Mesodermal cell (in vitro differentiated cells): Measurements from ENCODE around the gene RUNX2.

Source experiments
- H3K27ac ChIP-seq: 2 replicates; pipeline ENCODE4 v1.7.0; 2013; ENCODE audit warnings: mild to moderate bottlenecking, low read depth, low read length, moderate library complexity; ENCODE audit not compliant: severe bottlenecking
- H3K36me3 ChIP-seq: 2 replicates; pipeline ENCODE4 v1.7.1; 2013; ENCODE audit warnings: mild to moderate bottlenecking, low read length, moderate library complexity; ENCODE audit not compliant: control insufficient read depth, insufficient read depth
- H3K4me1 ChIP-seq: one replicate; pipeline ENCODE4 v1.7.1; 2013; ENCODE audit warnings: mild to moderate bottlenecking, low read length; ENCODE audit not compliant: insufficient read depth, control insufficient read depth, poor library complexity, severe bottlenecking
- H3K4me3 ChIP-seq: 2 replicates; pipeline ENCODE4 v1.7.0; 2013; ENCODE audit warnings: low read length, control low read depth, mild to moderate bottlenecking; ENCODE audit not compliant: insufficient read depth, poor library complexity, severe bottlenecking; ENCODE audit errors: extremely low read depth
- H3K9me3 ChIP-seq: 2 replicates; pipeline ENCODE4 v1.7.1; 2013; ENCODE audit warnings: mild to moderate bottlenecking, low read length, moderate library complexity; ENCODE audit not compliant: control insufficient read depth
- WGBS, 2 experiments: methylation state at CpG; one replicate each; pipeline ENCODE4 v1.1.5; 2013; ENCODE audit warnings: missing lambda C conversion rate in 2 of 2; ENCODE audit not compliant: insufficient coverage in 2 of 2; 5-methylcytosine and 5-hydroxymethylcytosine counted together

Gene RUNX2

DNA sequence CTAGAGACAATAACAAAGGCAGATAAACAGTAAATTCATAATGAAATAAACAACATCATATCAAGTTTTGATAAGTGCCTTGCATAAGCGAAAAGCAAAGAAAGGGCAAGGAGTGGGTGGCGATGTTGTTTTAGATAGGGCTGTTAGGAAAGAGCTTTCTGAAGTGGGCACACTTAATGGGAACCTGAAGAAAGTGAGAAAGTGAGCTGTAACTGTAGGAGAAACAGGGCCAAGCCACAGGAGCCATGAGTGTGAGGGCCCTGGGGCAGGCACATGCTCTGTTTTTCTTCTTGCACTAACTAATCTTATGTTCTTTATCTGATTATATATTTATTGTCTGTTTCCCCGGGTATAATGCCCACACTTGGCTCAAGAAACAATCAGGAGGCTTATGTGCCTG lies 243.0 kb downstream of the RUNX2 start:
- Histone ChIP-seq H3K36me3 (no peaks in the 10 kb centered on the region), H3K9me3 (no peaks in the 10 kb centered on the region), H3K4me3 (no peak overlapping the region), H3K27ac (no peak overlapping the region), H3K4me1 (peaks cover 26% of the 10 kb centered on the region)
- 93 to 96% methylated on average over 2 to 3 of the region's 3 CpGs for WGBS, 2 experiments

DNA sequence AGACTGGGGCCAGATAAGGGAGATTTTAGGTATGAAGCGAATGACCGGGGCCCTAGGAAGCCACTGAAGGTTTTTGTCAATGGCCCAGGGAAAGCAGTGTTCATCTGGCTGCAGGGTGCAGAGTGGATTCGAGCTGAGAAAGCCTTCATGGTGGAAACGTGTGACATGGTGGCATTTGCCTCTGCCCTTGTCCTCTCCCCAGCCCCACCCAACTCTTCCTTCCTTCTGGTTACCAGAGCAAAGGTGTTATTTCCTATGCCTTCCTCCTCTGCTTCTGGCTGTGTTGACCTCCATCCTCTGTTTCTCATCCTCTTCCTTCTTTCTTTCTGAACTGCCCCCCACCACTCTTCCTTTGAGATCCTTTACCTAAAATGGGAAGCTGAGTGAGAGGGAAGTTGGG lies 244.7 kb downstream of the RUNX2 start:
- WGBS, 2 experiments: 76 to 93% methylated on average over 4 of the region's 4 CpGs
- Histone ChIP-seq H3K9me3 (no peaks in the 10 kb centered on the region), H3K27ac (no peak overlapping the region), H3K4me1 (peaks cover 24% of the 10 kb centered on the region), H3K4me3 (no peak overlapping the region), H3K36me3 (no peaks in the 10 kb centered on the region)

DNA sequence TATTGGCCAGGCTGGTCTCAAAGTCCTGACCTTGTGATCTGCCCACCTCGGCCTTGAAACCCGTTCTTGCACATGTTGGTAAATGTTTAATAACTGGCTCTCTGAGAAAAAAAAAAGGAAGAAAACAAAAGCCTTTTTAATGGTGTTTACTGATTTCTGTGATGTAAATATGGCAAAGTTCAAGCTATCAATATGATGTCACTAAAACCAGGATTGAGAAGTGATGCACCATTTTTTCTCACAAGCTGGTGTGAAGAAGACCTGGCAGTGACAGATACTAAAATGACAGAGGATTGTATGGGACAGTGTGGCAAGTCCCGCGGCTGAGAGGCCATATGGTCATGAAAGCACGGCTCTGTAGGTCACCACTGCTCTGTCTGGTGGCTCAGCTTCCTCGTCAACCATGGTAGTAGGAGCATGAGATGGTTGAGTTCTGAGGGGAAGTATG lies 245.9 kb downstream of the RUNX2 start:
- no peak overlapping the region for H3K27ac ChIP-seq
- no peak overlapping the region for H3K4me3 ChIP-seq
- H3K4me1 ChIP-seq: peaks cover 15% of the 10 kb centered on the region
- 96% methylated on average over 5 to 6 of the region's 6 CpGs for WGBS, 2 experiments
- H3K36me3 ChIP-seq: no peaks in the 10 kb centered on the region
- H3K9me3 ChIP-seq: no peaks in the 10 kb centered on the region

DNA sequence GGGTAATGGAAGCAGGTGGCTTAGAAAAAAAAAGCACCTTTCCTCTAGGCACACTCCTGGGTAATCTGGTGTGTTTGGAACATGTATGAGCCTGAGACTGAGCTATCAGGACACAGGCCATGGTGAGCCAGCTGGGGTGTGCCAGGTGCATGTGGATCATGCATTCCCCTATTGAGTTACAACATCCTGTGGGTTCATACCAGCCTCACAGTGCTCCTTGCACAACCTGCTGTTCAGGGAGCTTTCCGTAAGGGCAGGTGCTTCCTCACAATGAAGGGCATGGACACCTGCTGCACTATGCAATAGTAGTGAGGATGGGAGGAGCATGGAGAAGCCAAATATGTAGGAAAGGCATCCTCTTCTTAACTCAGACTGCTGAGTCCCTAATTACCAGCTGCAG lies 246.8 kb downstream of the RUNX2 start:
- H3K27ac ChIP-seq: no peak overlapping the region
- no peaks in the 10 kb centered on the region for H3K9me3 ChIP-seq
- H3K36me3 ChIP-seq: no peaks in the 10 kb centered on the region
- peaks cover 11% of the 10 kb centered on the region for H3K4me1 ChIP-seq
- no peak overlapping the region for H3K4me3 ChIP-seq
- WGBS, 2 experiments: no CpG with 5 or more reads among the region's 1 CpG

DNA sequence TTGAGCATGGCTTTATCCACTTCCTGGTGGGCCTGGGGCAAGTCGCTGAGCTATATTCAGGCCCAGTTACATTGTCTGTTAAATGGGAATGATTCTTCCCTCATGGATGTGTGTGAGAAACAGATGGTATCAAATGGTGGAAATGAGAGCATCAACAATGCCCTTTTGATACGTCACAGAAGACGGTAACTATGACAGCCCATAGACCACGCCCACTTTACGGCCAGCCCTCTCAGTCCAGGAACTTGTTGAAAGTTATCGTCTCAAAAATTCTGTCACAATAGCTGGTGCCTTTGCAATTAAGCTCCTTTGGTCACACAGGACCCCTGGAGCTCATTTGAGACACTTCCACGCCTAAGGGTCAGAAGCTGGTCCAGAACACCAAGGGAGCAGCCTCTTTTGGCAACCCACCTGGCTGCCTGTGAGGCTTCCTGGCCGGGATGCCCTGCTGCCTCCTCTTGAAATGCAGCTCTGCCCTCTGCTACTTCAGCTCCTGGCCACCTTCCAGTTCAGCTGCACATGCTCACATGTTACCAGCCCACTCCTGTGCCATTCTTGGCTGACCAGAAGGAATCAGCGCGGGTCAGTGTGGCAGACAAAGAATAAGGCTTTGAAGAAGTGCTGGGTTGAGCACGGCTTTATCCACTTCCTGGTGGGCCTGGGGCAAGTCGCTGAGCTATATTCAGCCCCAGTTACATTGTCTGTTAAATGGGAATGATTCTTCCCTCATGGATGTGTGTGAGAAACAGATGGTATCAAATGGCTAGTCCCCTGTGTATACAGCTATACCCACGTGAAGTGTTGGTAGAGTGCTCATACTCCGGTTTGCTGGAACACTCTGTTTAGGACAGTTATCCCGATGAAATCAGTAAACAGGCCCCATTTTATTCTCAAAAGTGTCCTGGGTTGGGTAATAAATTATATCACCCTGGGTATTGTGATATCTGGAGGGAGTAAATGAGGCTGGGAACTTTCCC lies 248.8 kb downstream of the RUNX2 start:
- H3K4me3 ChIP-seq: no peak overlapping the region
- peaks cover 11% of the 10 kb centered on the region for H3K4me1 ChIP-seq
- H3K36me3 ChIP-seq: no peaks in the 10 kb centered on the region
- H3K9me3 ChIP-seq: no peaks in the 10 kb centered on the region
- 89 to 94% methylated on average over 12 of the region's 15 CpGs for WGBS, 2 experiments
- peak overlapping the region; percentile 62 for H3K27ac ChIP-seq

DNA sequence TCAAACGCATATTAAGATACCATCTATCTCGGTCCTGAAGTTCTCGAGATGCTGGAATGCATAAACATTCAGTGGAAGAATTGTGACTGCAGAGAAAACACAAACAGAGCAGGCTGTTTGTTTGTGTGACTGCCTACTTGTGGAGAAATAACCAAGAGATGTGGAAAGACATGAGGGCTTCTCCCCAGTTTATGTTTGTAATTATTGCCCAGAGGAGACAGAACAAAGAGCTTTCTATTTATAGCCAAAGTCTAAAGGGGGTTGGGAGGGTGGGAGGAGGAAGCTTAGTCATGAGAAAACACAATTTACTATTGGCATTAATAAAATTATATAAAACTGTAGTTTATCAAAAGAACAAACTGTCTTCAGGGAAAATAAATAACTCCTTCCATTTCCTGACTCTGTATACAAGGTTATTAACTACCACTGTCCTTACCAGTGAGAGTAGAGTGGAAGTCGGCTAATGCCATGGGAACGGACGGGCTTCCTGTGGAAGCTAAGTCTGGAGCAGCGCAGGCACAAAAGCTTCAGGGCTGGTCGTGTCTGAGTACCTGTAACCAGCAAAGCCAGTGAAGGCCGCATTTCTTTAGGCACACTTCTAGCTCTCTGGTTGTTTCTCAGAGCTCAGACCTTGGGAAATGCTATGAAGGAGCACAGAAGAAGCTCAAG lies 249.8 kb downstream of the RUNX2 start:
- WGBS, 2 experiments: 90 to 91% methylated on average over 9 of the region's 9 CpGs
- peak overlapping the region; percentile 62 for H3K27ac ChIP-seq

DNA sequence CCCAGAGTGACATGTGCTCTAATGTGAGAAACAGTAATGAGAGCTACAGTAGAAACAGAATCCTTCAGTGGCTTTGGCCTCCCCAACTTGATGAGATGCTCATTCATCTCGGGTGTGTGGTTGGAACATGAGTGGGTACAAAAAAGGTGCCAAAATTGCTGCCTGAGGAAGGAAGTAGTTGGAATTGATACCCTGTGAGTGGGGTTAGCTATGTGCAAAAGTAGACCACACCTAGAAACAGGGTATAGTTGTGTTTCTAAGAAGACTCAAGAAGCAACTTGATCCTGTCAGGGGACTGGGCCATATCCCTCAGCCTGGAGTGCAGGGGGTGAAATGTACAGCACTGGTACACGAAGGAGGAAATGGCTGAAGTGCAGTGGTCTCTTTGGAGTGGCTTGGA lies 256.0 kb downstream of the RUNX2 start:
- Histone ChIP-seq H3K27ac (no peak overlapping the region), H3K9me3 (no peaks in the 10 kb centered on the region)
- 85 to 94% methylated on average over 2 of the region's 2 CpGs for WGBS, 2 experiments

More for the DNA sequence above, 249.8 kb downstream of the RUNX2 start:
- Histone ChIP-seq H3K4me3 (no peak overlapping the region), H3K36me3 (no peaks in the 10 kb centered on the region), H3K4me1 (peaks cover 11% of the 10 kb centered on the region), H3K9me3 (no peaks in the 10 kb centered on the region)

DNA sequence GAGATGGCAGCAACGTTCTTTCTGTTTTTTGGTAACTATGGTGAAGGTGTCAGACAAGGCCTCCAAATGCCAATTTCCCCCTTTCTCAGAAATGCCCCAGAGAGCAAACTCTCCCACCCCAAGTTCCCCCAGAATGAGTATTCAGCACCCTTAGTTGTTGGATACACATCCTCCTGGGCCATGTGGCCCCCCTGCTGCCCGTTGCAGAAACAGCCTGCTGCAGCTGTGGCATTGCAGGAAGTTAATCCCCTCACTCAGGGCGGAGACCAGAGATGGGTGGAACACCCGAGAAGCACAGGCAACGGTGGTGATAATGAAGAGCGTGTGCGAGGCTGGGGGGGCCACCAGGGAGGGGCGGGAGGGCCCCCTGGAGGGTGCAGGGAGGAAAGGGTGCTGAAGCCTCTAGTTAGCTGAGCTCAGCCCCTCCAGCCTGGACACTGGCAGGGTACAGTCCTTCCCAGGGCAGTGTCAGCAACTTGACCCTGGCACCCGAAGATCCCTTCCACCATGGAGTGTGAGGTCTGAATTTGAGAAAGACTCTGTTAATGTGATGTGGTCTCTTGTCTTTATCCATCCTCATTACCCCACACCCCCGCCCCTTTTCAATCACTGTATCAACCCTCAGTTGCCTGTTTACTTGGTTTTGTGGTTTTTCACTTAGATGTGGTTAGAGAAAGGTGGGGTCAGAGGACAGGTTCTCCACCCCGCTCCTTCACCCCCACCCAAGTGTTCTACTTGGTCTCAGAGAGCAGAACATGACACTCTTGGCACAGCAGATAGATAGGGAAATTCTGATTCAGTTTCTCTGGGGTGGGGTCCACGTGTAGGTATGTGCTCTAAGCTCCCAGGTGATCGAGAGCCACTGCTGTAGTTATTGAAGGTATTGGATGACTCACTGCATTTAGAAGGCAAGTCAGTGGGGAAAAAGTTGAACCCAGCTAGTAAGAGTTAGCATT lies 258.4 kb downstream of the RUNX2 start:
- WGBS, 2 experiments: 66 to 83% methylated on average over 8 to 9 of the region's 13 CpGs
- H3K9me3 ChIP-seq: no peaks in the 10 kb centered on the region
- H3K4me3 ChIP-seq: no peak overlapping the region
- no peak overlapping the region for H3K27ac ChIP-seq
- no peaks in the 10 kb centered on the region for H3K36me3 ChIP-seq
- peaks cover 18% of the 10 kb centered on the region for H3K4me1 ChIP-seq

More for the DNA sequence above, 256.0 kb downstream of the RUNX2 start:
- Histone ChIP-seq H3K4me1 (peaks cover 3% of the 10 kb centered on the region), H3K4me3 (no peak overlapping the region), H3K36me3 (no peaks in the 10 kb centered on the region)

DNA sequence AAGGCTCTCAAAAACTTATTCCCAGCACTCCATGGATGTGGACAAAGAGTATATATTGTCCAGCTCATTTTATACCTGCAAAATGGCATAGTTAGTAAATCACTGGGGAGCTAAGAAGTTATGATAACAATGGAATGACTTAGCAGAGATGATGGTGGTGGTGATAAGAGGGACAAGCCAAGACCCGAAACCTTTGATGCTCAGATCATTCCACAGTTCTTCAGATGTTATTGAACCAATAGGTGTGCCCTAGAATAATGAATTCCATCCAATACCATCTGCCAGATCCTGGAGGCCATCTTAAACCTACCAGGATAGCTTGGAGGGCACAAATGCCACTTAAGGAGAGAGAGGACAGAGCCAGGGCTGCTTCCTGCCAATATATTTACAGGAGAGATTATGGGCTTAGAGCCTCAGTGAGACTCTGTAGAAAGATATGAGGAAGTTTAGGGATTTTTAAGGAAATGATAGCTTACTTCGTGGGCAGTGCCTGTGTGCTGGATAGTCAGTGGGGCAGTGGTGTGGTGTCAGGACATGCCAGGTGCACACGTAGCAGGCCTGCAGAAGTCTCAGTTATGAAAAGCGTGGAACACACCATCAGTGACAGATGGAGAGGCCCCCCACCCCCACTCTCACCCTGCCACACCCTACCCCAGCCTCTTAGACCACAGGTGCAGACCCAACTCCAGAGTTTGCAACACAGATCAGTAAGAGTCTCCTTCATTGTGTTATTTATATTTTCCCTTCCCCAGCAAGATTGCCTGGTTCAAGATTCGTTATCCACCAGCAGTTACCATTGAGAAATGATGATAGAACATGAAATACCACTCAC lies 259.3 kb downstream of the RUNX2 start:
- H3K4me1 ChIP-seq: peaks cover 27% of the 10 kb centered on the region
- H3K9me3 ChIP-seq: no peaks in the 10 kb centered on the region
- no peak overlapping the region for H3K27ac ChIP-seq
- no peak overlapping the region for H3K4me3 ChIP-seq
- no peaks in the 10 kb centered on the region for H3K36me3 ChIP-seq
- WGBS, 2 experiments: 81 to 84% methylated on average over 2 to 3 of the region's 5 CpGs
